Measurements from ENCODE around the gene NCAN.

DNA sequence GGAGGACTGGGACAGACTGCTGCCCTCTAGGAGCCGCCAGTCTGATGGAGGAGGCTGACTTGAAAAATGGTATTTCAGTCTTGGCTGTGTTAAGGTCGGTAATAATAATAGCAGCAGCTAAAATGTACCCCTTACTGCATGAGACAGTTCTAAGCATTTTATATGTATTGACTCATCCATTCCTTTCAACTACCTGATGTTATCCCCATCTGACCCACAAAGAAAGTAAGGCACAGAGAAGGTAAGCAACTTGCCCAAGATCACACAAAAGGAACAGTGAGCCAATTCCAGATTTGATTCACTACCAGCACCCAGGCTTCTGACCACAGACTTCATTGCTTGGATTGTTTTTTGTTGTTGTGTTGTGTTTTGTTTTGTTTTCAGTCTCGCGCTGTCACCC lies 4.0 kb downstream of the NCAN start:
- TF ChIP-seq GATA1 (IDR thresholded peaks at IDR 0.05; ENCODE audit: low read depth, low read length) (no peak), POLR2A (IDR thresholded peaks at IDR 0.05; ENCODE audit: low read length) (no peak)

All from erythroblast (primary cell).